K562 (cell line): Measurements from ENCODE around the gene VN1R4. TPM values are rescaled to one million over a fixed set of nuclear protein-coding genes. Genes with fewer than 3 reads are reported as not detected.
A peak's percentile ranks its signal among the peaks of the same experiment; 100 is the strongest.

Experiments used
- CXXC5 ChIP-seq: fragments of 250-450 bp; sonication (Bioruptor Pico); IDR thresholded peaks from 2 replicates; pipeline ENCODE4 v1.8.0; 2022; ENCODE audit warnings: inconsistent platforms, mild to moderate bottlenecking, moderate library complexity
- E4F1 ChIP-seq: fragments of 250-450 bp; sonication (Bioruptor Pico); IDR thresholded peaks from 2 replicates; pipeline ENCODE4 v1.5.0; 2021; ENCODE audit warnings: mild to moderate bottlenecking, borderline replicate concordance
- HINFP ChIP-seq: fragments of 450-650 bp; conservative IDR thresholded peaks from 2 replicates; pipeline ENCODE4 v1.6.1; 2016; ENCODE audit warnings: missing genetic modification characterization, low read depth, mild to moderate bottlenecking, control low read depth, missing compliant biosample characterization
- ID3 ChIP-seq, 2 experiments: fragments of 250-450 bp in 1 of 2; fragments of 450-650 bp in 1 of 2; sonication (Bioruptor Pico) in 1 of 2; IDR thresholded peaks; 2 replicates each; pipeline versions ENCODE4 v1.6.1 to v1.8.0; 2016 to 2021; ENCODE audit warnings: mild to moderate bottlenecking in 2 of 2, moderate library complexity in 2 of 2, missing compliant biosample characterization in 1 of 2, missing genetic modification characterization in 1 of 2
- KDM2B ChIP-seq: fragments of 250-450 bp; sonication (Bioruptor Pico); IDR thresholded peaks from 2 replicates; pipeline ENCODE4 v1.8.0; 2021; ENCODE audit warnings: mild to moderate bottlenecking, moderate library complexity
- KDM4B ChIP-seq, 2 experiments: fragments of 450-650 bp in 1 of 2; sonication (generic) in 1 of 2; IDR thresholded peaks; 2 replicates each; pipeline ENCODE4 v1.6.1; 2016 to 2017; ENCODE audit warnings: borderline replicate concordance in 2 of 2, antibody characterized with exemption in 1 of 2, low read depth in 1 of 2, mild to moderate bottlenecking in 1 of 2
- KLF13 ChIP-seq: fragments of 450-650 bp; IDR thresholded peaks from 2 replicates; pipeline ENCODE4 v1.6.1; 2016; ENCODE audit warnings: missing genetic modification characterization, low read depth, mild to moderate bottlenecking, missing compliant biosample characterization, moderate library complexity, borderline replicate concordance
- MAFF ChIP-seq: IDR thresholded peaks from 2 replicates; pipeline ENCODE4 v1.6.1; 2012; ENCODE audit warnings: low read length, improper control_type of control experiment
- PREB ChIP-seq: sonication (generic); formaldehyde crosslinking; IDR thresholded peaks from 2 replicates; pipeline ENCODE4 v1.8.1; 2023; ENCODE audit warnings: mild to moderate bottlenecking, missing genetic modification reagents
- RAD21 ChIP-seq, 2 experiments: fragments of 250-450 bp in 1 of 2; fragments of 450-650 bp in 1 of 2; sonication (Bioruptor Pico) in 1 of 2; formaldehyde crosslinking in 1 of 2; IDR thresholded peaks in 1 of 2; conservative IDR thresholded peaks in 1 of 2; 2 replicates each; pipeline versions ENCODE4 v1.4.0 to v1.8.0; 2020 to 2022; ENCODE audit warnings: mild to moderate bottlenecking in 2 of 2, moderate library complexity in 1 of 2
- SNAPC5 ChIP-seq: fragments of 250-450 bp; sonication (Bioruptor Pico); IDR thresholded peaks from 2 replicates; pipeline ENCODE4 v1.8.0; 2021; ENCODE audit warnings: moderate library complexity, mild to moderate bottlenecking, inconsistent platforms
- WHSC1 ChIP-seq: IDR thresholded peaks from one replicate; pipeline ENCODE4 v1.6.1; 2012; ENCODE audit warnings: low read length, control low read depth, inconsistent platforms
- ZMIZ1 ChIP-seq, 2 experiments: fragments of 150-350 bp in 1 of 2; IDR thresholded peaks; 2 replicates each; pipeline ENCODE4 v1.6.1; 2012 to 2016; ENCODE audit warnings: low read depth in 2 of 2, low read length in 2 of 2, mild to moderate bottlenecking in 1 of 2, moderate library complexity in 1 of 2
- ZNF41 ChIP-seq: fragments of 250-450 bp; sonication (Bioruptor Pico); conservative IDR thresholded peaks from 2 replicates; pipeline ENCODE4 v1.4.0; 2020; ENCODE audit warnings: mild to moderate bottlenecking
- ZNF655 ChIP-seq: fragments of 250-450 bp; sonication (Bioruptor Pico); IDR thresholded peaks from 2 replicates; pipeline ENCODE4 v1.5.0; 2021
- polyA plus RNA-seq, 8 experiments: library from polyadenylated mRNA; depleted of rRNA in 4 of 8; stranded (reverse) in 5 of 8; unstranded in 3 of 8; fragments of >200 nt; fragmentation: Nextera tagmentation in 2 of 8; fragmentation: Illumina TruSeq in 1 of 8; extraction: Ambion mirVana in 2 of 8; extraction: Trizol in 1 of 8; gene quantifications; 2 replicates each; pipeline versions ENCODE4 v1.2.1 to v1.2.3, GENCODE V29; 2011 to 2014; ENCODE audit warnings: inconsistent platforms in 1 of 8, missing spikeins in 1 of 8
- total RNA-seq, 7 experiments: library from RNA; depleted of rRNA in 6 of 7; stranded (reverse); fragments of >200 nt in 6 of 7; fragmentation: Illumina TruSeq in 2 of 7; extraction: Trizol in 2 of 7; gene quantifications; 2 replicates each; pipeline versions ENCODE4 v1.2.1 to v1.2.3, GENCODE V29; 2011 to 2021; ENCODE audit warnings: low replicate concordance in 1 of 7

Gene VN1R4
- total and polyA plus RNA-seq, 9 of the 15 experiments (the other 6 are each of a cell fraction or from before 2014, with no cell fraction given): not detected

GRCh38 chr19:53308339-53308811 lies 40.9 kb upstream of the VN1R4 start (continued):
- no peak for TF ChIP-seq KDM4B (IDR thresholded peaks at IDR 0.05; ENCODE audit: borderline replicate concordance in 2 of 2, low read depth in 1 of 2)
- TF ChIP-seq E4F1: no peak
- no peak for TF ChIP-seq ZNF655 (CRISPR knock-in tag)
- TF ChIP-seq ZNF41: no peak
- TF ChIP-seq WHSC1: no peak
- no peak for TF ChIP-seq KLF13
- TF ChIP-seq MAFF: no peak
- TF ChIP-seq KDM2B (CRISPR knock-in tag): no peak
- TF ChIP-seq PREB: no peak
- no peak for TF ChIP-seq SNAPC5 (CRISPR knock-in tag)
- TF ChIP-seq RAD21 (CRISPR knock-in tag; conservative IDR thresholded peaks at IDR 0.05 in 1 of 2, IDR thresholded peaks at IDR 0.05 in 1 of 2): peak in 1 of 2 experiments; percentile 54; a peak in 2 of 4 replicates
- TF ChIP-seq ID3 (CRISPR knock-in tag; IDR thresholded peaks at IDR 0.05): no peak
- TF ChIP-seq ID3 (tag; IDR thresholded peaks at IDR 0.05): no peak
- TF ChIP-seq HINFP: no peak
- TF ChIP-seq ZMIZ1 (IDR thresholded peaks at IDR 0.05; ENCODE audit: low read depth in 2 of 2, low read length in 2 of 2): no peak
- TF ChIP-seq CXXC5 (CRISPR knock-in tag): no peak
